ENCODE results near the gene CASD1. TPM values are rescaled to one million over a fixed set of nuclear protein-coding genes. Genes with fewer than 3 reads are reported as not detected.

CASD1 gene
- total RNA-seq, 1 experiment from 2014 or later, result 5.8 TPM

DNA sequence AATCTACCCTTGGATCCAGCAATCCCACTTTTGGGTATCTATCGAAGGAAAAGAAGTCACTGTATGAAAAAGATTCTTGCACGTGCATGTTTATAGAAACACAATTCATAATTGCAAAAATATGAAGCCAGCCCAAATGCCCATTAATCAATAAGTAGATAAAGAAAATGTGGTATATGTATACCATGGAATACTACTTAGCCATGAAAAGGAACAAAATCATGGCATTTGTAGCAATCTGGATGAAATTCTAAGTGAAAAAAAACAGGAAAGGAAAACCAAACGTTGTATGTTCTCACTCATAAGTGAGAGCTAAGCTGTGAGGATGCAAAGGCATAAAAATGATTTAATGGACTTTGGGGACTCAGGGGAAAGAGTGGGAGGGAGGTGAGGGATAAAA, 18.2 kb upstream of the CASD1 start:
- ChIA-PET POLR2A (no interaction called here), CTCF (no interaction called here), RAD21 (ENCODE audit: low non-redundant PET in 1 of 2, low total read pairs in 2 of 2, uncharacterized antibody in 2 of 2, unreplicated experiment in 2 of 2) (no interaction called here)
- H3K4me3 ChIP-seq (replicated peaks in 1 of 2; ENCODE audit: low read depth in 1 of 2, low read length in 2 of 2), result no peak overlapping the region
- TF ChIP-seq ZNF274 (IDR thresholded peaks at IDR 0.05; ENCODE audit: low read depth, low read length), result no peak
- TF ChIP-seq POLR2AphosphoS5 (IDR thresholded peaks at IDR 0.05; ENCODE audit: low read depth, low read length), result no peak
- TF ChIP-seq SRF (IDR thresholded peaks at IDR 0.05; ENCODE audit: low read depth), result no peak
- no peak for TF ChIP-seq EZH2 (IDR thresholded peaks at IDR 0.05)
- no peak for TF ChIP-seq YY1 (IDR thresholded peaks at IDR 0.05; ENCODE audit: extremely low read depth, insufficient replicate concordance, low read depth, low read length)
- no peak for TF ChIP-seq SP1 (IDR thresholded peaks at IDR 0.05; ENCODE audit: low read depth)
- no peak for TF ChIP-seq TCF7L2 (IDR thresholded peaks at IDR 0.05; ENCODE audit: borderline replicate concordance, extremely low read depth, insufficient read depth, insufficient read length)
- TF ChIP-seq CEBPB (IDR thresholded peaks at IDR 0.05; ENCODE audit: low read depth), result no peak
- TF ChIP-seq EGR1 (IDR thresholded peaks at IDR 0.05; ENCODE audit: low read depth), result no peak
- TF ChIP-seq ZFX (IDR thresholded peaks at IDR 0.05), result no peak
- no peak for TF ChIP-seq MAX (IDR thresholded peaks at IDR 0.05)
- TF ChIP-seq SIN3A (IDR thresholded peaks at IDR 0.05; ENCODE audit: low read depth), result no peak
- no peak for TF ChIP-seq ELF1 (IDR thresholded peaks at IDR 0.05; ENCODE audit: borderline replicate concordance, low read depth)
- no peak for TF ChIP-seq CBX3 (IDR thresholded peaks at IDR 0.05; ENCODE audit: low read depth)
- TF ChIP-seq, protein P1, sequence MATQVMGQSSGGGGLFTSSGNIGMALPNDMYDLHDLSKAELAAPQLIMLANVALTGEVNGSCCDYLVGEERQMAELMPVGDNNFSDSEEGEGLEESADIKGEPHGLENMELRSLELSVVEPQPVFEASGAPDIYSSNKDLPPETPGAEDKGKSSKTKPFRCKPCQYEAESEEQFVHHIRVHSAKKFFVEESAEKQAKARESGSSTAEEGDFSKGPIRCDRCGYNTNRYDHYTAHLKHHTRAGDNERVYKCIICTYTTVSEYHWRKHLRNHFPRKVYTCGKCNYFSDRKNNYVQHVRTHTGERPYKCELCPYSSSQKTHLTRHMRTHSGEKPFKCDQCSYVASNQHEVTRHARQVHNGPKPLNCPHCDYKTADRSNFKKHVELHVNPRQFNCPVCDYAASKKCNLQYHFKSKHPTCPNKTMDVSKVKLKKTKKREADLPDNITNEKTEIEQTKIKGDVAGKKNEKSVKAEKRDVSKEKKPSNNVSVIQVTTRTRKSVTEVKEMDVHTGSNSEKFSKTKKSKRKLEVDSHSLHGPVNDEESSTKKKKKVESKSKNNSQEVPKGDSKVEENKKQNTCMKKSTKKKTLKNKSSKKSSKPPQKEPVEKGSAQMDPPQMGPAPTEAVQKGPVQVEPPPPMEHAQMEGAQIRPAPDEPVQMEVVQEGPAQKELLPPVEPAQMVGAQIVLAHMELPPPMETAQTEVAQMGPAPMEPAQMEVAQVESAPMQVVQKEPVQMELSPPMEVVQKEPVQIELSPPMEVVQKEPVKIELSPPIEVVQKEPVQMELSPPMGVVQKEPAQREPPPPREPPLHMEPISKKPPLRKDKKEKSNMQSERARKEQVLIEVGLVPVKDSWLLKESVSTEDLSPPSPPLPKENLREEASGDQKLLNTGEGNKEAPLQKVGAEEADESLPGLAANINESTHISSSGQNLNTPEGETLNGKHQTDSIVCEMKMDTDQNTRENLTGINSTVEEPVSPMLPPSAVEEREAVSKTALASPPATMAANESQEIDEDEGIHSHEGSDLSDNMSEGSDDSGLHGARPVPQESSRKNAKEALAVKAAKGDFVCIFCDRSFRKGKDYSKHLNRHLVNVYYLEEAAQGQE (IDR thresholded peaks at IDR 0.05; ENCODE audit: low read depth), result no peak
- H3K27me3 ChIP-seq (ENCODE audit: insufficient read depth, low read length), result no peaks in the 10 kb centered on the region
- H3K9me3 ChIP-seq (ENCODE audit: control insufficient read depth in 1 of 2, insufficient read depth in 1 of 2, low read depth in 1 of 2, low read length in 2 of 2), result no peaks in the 10 kb centered on the region
- H3K79me2 ChIP-seq (ENCODE audit: insufficient read depth, low read length), result no peaks in the 10 kb centered on the region
- no peaks in the 10 kb centered on the region for H3K9me2 ChIP-seq (ENCODE audit: insufficient read depth)
- intact Hi-C loops (cut with micrococcal nuclease), result no loop called here
- H3K4me2 ChIP-seq (ENCODE audit: low read length), result no peak overlapping the region
- ATAC-seq (no peak), DNase-seq (ENCODE audit: low read depth, low spot score) (no peak)
- no peaks in the 10 kb centered on the region for H3K4me1 ChIP-seq (ENCODE audit: control insufficient read depth in 1 of 2, insufficient read depth in 2 of 2, low read length in 2 of 2)
- no peak overlapping the region for H3K9ac ChIP-seq (ENCODE audit: low read length)
- no TSS peak for BruUV-seq (replicated peaks)
- H3K36me3 ChIP-seq (ENCODE audit: control insufficient read depth in 1 of 2, insufficient read depth in 2 of 2, low read length in 2 of 2), result no peaks in the 10 kb centered on the region
- no peaks in the 10 kb centered on the region for H4K20me1 ChIP-seq (ENCODE audit: insufficient read depth)
- no peak overlapping the region for H3K27ac ChIP-seq (ENCODE audit: low read depth, low read length)
- H2AFZ ChIP-seq (ENCODE audit: low read depth, low read length, poor library complexity, severe bottlenecking), result no peak overlapping the region
